Activated T-cell treated with anti-CD3 and anti-CD28 coated beads, Interleukin-2, amount 50 U/mL, for 24 hours (primary cell): ENCODE results near the gene CES1.
"Not testable (repeated sequence)": the region's sequence is repeated elsewhere in the genome, so short reads cannot be mapped to it uniquely, and the experiment has no call there.

ENCODE experiments used
- DNase-seq: peaks from one replicate; pipeline ENCODE4 v3.0.0-alpha.2; 2020
- H3K27ac Mint-ChIP-seq: 2 replicates; pipeline ENCODE4 v1.8.0; 2020; ENCODE audit warnings: mild to moderate bottlenecking, mixed read lengths
- H3K27me3 Mint-ChIP-seq: 2 replicates; pipeline ENCODE4 v1.8.0; 2020; ENCODE audit warnings: mixed read lengths
- H3K36me3 Mint-ChIP-seq: 2 replicates; pipeline ENCODE4 v1.8.0; 2020; ENCODE audit warnings: low read depth, mixed read lengths
- H3K4me1 Mint-ChIP-seq: 2 replicates; pipeline ENCODE4 v1.8.0; 2020; ENCODE audit warnings: low read depth, mixed read lengths
- H3K4me3 Mint-ChIP-seq: 2 replicates; pipeline ENCODE4 v1.8.0; 2020; ENCODE audit warnings: mild to moderate bottlenecking, moderate library complexity, mixed read lengths
- H3K9me3 Mint-ChIP-seq: 2 replicates; pipeline ENCODE4 v1.8.0; 2020; ENCODE audit warnings: mixed read lengths

CES1 gene

GRCh38 chr16:55832773-55833691, at the start of gene CES1:
TSS of gene CES1 (minus strand) at chr16:55833096. CDS start at chr16:55833055, 41 bp downstream.
- no peaks in the 10 kb centered on the region for H3K9me3 Mint-ChIP-seq

GRCh38 chr16:55876854-55877253, 44.0 kb upstream of the CES1 start:
- H3K27ac Mint-ChIP-seq, result no peak overlapping the region
- H3K27me3 Mint-ChIP-seq, result peaks cover 8% of the 10 kb centered on the region
- no peaks in the 10 kb centered on the region for H3K36me3 Mint-ChIP-seq
- no peak for DNase-seq
- no peaks in the 10 kb centered on the region for H3K4me1 Mint-ChIP-seq
- no peaks in the 10 kb centered on the region for H3K9me3 Mint-ChIP-seq
- no peak overlapping the region for H3K4me3 Mint-ChIP-seq

More at GRCh38 chr16:55832773-55833691, at the start of gene CES1:
- Mint-ChIP-seq H3K4me1 (no peaks in the 10 kb centered on the region), H3K27ac (no peak within 1 kb of the TSS), H3K4me3 (no peak within 1 kb of the TSS), H3K27me3 (peaks cover 8% of the 10 kb centered on the region), H3K36me3 (no peaks in the 10 kb centered on the region)
- DNase-seq, result no peak

DNA sequence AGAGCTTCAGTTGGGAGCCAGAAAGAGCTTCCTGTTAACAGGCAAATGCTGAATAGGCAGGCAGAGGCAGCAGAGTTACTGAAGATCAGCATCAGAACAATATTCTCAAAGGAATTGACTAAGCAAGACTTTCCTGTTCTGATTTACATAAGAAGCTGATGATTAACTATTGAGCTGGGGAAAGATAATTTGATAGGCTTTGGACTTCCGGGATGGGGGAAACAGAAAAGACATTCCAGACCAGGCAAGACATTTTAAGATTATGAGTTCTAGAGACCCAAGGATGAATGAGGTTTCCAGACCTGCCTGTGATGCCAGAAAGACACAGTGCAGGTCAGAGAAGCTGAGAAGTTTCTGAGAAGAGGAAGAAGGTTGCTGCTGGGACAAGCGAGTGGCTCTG, 42.4 kb upstream of the CES1 start, which contains the start of gene CES5A:
CES5A (minus strand) TSS at position 101 of the 400 bp plus-strand sequence. CDS start 152 bp downstream, outside the sequence.
- Mint-ChIP-seq H3K4me3 (no peak within 1 kb of the TSS), H3K27me3 (peaks cover 11% of the 10 kb centered on the region), H3K4me1 (no peaks in the 10 kb centered on the region), H3K9me3 (no peaks in the 10 kb centered on the region), H3K36me3 (no peaks in the 10 kb centered on the region), H3K27ac (no peak within 1 kb of the TSS)
- DNase-seq, result no peak

- Mint-ChIP-seq H3K36me3 (no peaks in the 10 kb centered on the region), H3K9me3 (no peaks in the 10 kb centered on the region), H3K27me3 (peaks cover 18% of the 10 kb centered on the region), H3K4me3 (no peak overlapping the region), H3K27ac (no peak overlapping the region), H3K4me1 (no peaks in the 10 kb centered on the region)
- no peak for DNase-seq
These were observed 40.2 kb upstream of the CES1 start for GRCh38 chr16:55873122-55873521.

DNA sequence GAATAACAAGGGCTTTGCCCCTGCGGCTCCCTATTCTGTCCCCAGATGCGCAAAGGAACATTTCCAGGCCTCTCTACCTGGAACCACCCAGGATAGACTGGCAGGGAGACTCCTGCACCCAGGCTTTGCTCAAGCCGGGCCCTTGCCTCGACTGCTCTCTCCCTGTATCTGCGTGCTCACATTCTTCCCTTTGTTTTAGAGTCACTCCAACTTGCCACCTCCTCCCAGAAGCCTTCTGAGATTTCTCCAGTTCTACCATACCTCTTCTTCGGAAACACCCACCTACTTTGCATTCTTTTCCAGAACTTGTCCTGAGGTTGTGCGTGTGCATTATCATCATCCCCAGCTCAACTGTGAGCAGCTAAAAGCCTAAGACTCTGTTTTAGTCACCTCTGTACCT, 39.2 kb upstream of the CES1 start:
- no peak for DNase-seq
- H3K4me1 Mint-ChIP-seq, result no peaks in the 10 kb centered on the region
- H3K9me3 Mint-ChIP-seq, result no peaks in the 10 kb centered on the region
- no peak overlapping the region for H3K27ac Mint-ChIP-seq
- H3K4me3 Mint-ChIP-seq, result no peak overlapping the region
- peaks cover 18% of the 10 kb centered on the region for H3K27me3 Mint-ChIP-seq
- H3K36me3 Mint-ChIP-seq, result no peaks in the 10 kb centered on the region

DNA sequence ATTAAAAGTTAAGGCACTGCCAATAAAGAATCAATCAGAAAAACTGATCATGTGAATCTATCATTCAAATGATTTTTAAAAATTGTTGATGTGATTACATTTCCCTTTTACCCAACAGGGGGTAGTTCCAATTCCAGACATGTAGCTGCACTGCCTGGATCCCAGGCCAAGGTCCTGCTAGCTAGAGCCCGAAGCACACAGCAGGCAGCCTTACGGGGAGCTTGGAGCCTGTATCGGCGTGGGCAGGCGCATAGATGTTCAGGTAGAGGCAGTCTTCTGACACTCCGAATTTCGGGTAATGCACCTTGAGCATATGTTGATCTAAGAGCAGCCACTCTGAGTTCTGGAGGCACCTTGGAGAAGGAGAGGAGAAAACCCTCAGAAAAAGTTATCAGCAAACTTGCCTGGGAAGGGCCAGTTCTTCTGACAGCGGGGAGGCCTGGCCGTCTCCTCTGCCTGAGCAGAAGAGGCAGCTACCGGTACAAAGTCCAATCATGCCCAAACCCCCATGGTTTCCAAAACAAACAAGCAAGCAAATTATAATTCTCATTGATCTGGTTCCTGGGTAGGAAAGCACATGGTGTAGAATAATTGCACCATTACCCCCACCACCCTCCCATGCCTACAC, 38.6 kb upstream of the CES1 start:
- Mint-ChIP-seq H3K4me3 (no peak overlapping the region), H3K36me3 (no peaks in the 10 kb centered on the region), H3K9me3 (no peaks in the 10 kb centered on the region), H3K27me3 (peaks cover 15% of the 10 kb centered on the region), H3K27ac (no peak overlapping the region), H3K4me1 (no peaks in the 10 kb centered on the region)
- no peak for DNase-seq

GRCh38 chr16:55868980-55869379, 36.1 kb upstream of the CES1 start:
- Mint-ChIP-seq H3K9me3 (no peaks in the 10 kb centered on the region), H3K27me3 (peaks cover 12% of the 10 kb centered on the region), H3K36me3 (no peaks in the 10 kb centered on the region), H3K4me3 (no peak overlapping the region), H3K27ac (no peak overlapping the region), H3K4me1 (no peaks in the 10 kb centered on the region)
- no peak for DNase-seq

DNA sequence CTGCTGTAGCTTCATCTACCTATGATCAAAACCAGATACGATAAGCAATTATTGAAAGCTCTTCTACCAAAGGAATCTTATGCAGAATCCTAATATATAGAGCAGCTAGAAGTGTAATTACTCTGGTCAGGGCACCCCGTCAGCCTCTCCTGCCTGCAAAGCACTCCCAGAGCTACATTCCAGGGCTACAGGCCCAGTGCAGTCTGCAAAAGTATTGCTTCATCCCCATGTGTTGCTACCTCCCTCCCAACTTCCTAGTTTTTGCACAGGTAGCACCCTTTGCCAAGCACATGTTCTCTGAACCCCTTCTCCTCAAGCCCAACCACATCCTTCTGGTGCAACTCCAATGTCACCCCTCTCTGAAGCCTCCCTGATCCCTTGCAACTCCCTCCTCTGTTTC, 35.2 kb upstream of the CES1 start:
- Mint-ChIP-seq H3K4me1 (no peaks in the 10 kb centered on the region), H3K4me3 (no peak overlapping the region), H3K36me3 (no peaks in the 10 kb centered on the region)

DNA sequence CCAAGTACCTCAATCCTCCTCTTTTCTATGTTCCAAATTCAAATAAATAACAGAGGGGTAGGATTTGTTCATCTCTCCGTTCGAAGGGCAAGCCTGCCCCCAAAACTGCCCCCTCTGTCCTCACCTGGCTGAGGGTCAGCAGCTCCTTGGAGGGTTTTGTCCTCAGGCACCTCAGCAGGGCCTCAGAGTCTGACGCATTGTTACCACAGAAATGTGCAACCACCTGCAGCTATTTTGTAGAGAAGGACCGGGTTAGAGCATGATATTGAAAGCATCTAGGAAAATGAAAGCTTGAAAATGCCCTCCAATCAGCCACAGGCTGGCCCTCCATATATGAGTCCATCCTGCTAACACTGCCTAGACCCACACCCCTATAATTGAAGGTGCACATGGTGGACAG, 28.4 kb upstream of the CES1 start:
- Mint-ChIP-seq H3K27me3 (peaks cover 6% of the 10 kb centered on the region), H3K9me3 (no peaks in the 10 kb centered on the region), H3K4me1 (no peaks in the 10 kb centered on the region), H3K4me3 (no peak overlapping the region), H3K27ac (no peak overlapping the region), H3K36me3 (no peaks in the 10 kb centered on the region)
- DNase-seq, result no peak

More for the DNA sequence above, 35.2 kb upstream of the CES1 start:
- Mint-ChIP-seq H3K27me3 (peaks cover 16% of the 10 kb centered on the region), H3K27ac (no peak overlapping the region), H3K9me3 (no peaks in the 10 kb centered on the region)
- no peak for DNase-seq

GRCh38 chr16:55857650-55858049, 24.8 kb upstream of the CES1 start:
- not testable (repeated sequence) for DNase-seq, H3K36me3 Mint-ChIP-seq, H3K9me3 Mint-ChIP-seq, H3K27ac Mint-ChIP-seq, H3K4me1 Mint-ChIP-seq, H3K4me3 Mint-ChIP-seq
- H3K27me3 Mint-ChIP-seq, result peaks cover 14% of the 10 kb centered on the region

- Mint-ChIP-seq H3K36me3 (no peaks in the 10 kb centered on the region), H3K4me3 (no peak overlapping the region), H3K9me3 (no peaks in the 10 kb centered on the region), H3K27me3 (peaks cover 18% of the 10 kb centered on the region), H3K4me1 (no peaks in the 10 kb centered on the region), H3K27ac (no peak overlapping the region)
- no peak for DNase-seq
These were observed 24.1 kb upstream of the CES1 start for GRCh38 chr16:55856950-55857349.

GRCh38 chr16:55853114-55853513, 20.2 kb upstream of the CES1 start:
- DNase-seq, result no peak

DNA sequence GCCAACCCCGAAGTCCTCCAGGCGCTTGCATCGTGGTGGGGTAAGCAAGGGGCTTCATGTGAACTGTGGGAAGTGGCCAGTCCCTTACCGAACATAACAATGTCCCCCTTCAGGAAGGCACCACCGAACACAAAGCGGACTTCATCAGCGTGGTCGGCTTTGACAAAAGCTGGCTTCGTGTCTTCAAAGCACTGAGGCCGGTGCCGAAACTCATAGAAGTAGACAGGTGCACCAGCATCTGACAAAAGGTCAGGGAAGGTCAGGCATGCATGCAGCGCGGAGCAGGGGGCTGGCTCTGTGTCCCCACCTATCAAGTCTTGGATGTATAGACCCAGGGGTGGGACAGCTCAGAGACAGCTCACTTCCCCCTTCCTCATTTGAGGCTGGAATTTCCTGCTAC, 16.6 kb upstream of the CES1 start:
- H3K27me3 Mint-ChIP-seq, result peaks cover 40% of the 10 kb centered on the region
- no peaks in the 10 kb centered on the region for H3K4me1 Mint-ChIP-seq
- no peaks in the 10 kb centered on the region for H3K36me3 Mint-ChIP-seq
- no peak overlapping the region for H3K27ac Mint-ChIP-seq
- no peak overlapping the region for H3K4me3 Mint-ChIP-seq
- no peaks in the 10 kb centered on the region for H3K9me3 Mint-ChIP-seq
- DNase-seq, result no peak

More at GRCh38 chr16:55853114-55853513, 20.2 kb upstream of the CES1 start:
- H3K4me1 Mint-ChIP-seq, result no peaks in the 10 kb centered on the region
- H3K27me3 Mint-ChIP-seq, result peaks cover 34% of the 10 kb centered on the region
- H3K4me3 Mint-ChIP-seq, result no peak overlapping the region
- no peaks in the 10 kb centered on the region for H3K9me3 Mint-ChIP-seq
- H3K27ac Mint-ChIP-seq, result no peak overlapping the region
- no peaks in the 10 kb centered on the region for H3K36me3 Mint-ChIP-seq

DNA sequence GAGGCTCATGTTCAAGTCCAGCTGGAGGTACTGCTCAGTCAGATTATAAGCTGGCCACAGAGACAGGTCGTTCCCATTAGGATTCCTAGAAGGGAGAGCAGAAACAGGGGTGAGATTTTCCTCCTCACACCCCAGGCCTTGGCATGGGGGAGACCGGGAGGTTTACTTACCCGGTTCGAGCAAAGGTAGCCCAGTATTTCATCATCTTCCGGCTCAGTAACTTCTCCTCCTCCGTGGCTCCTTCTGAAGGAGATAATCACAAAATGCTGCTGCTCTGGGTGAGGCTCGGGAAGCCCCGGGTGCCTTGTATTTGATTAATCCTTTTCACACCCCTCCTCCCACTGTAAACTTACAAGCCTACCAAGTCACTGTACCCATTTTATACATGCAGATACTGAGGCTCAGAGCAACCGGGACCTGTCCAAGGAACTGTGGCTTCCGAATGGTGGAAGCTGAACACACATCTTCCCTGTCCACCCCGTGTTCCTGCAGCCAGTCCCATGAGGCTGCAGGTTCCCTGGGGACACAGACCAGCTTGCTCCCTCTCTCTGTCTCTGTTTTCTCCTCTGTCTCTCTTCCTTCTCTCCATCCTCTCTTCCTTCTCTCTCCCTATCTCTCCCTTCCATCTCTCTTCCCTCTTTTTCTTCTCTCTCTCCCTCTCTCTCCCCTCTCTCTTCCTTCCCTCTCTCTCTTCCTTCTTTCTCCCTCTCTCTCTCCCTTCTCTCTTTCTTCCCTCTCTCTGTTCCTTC, 13.9 kb upstream of the CES1 start:
- Mint-ChIP-seq H3K4me3 (no peak overlapping the region), H3K9me3 (no peaks in the 10 kb centered on the region), H3K4me1 (no peaks in the 10 kb centered on the region), H3K27ac (no peak overlapping the region), H3K27me3 (peaks cover 44% of the 10 kb centered on the region), H3K36me3 (no peaks in the 10 kb centered on the region)
- DNase-seq, result no peak

DNA sequence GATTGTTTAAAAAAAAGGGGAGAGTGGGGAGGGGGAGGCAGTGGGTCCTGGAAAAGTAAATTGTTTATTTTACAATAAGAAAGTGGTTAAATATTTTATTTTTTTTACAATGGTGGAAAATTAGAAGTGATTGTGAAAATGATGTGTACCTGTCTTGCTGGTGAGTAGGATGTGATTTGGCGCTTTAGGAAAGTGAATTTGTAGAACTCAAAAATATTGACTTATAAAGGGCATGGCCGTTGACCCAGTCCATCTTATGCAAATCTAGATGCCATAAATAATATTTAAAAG, 10.2 kb upstream of the CES1 start:
- Mint-ChIP-seq H3K27ac (no peak overlapping the region), H3K4me1 (no peaks in the 10 kb centered on the region), H3K4me3 (no peak overlapping the region), H3K36me3 (no peaks in the 10 kb centered on the region), H3K27me3 (peaks cover 32% of the 10 kb centered on the region), H3K9me3 (no peaks in the 10 kb centered on the region)
- no peak for DNase-seq
